GM11168 (cell line): Measurements from ENCODE around the gene MCTP2.
"Not testable (repeated sequence)": the region's sequence is repeated elsewhere in the genome, so short reads cannot be mapped to it uniquely, and the experiment has no call there.

ENCODE experiments used
- in situ Hi-C: fragments of 300-500 bp; cut with MboI; formaldehyde crosslinking; loops from one replicate; pipeline ENCODE4 v1.12.0; 2022; ENCODE audit warnings: low sequenced_read_pairs; ENCODE audit not compliant: unreplicated experiment

MCTP2 gene

DNA sequence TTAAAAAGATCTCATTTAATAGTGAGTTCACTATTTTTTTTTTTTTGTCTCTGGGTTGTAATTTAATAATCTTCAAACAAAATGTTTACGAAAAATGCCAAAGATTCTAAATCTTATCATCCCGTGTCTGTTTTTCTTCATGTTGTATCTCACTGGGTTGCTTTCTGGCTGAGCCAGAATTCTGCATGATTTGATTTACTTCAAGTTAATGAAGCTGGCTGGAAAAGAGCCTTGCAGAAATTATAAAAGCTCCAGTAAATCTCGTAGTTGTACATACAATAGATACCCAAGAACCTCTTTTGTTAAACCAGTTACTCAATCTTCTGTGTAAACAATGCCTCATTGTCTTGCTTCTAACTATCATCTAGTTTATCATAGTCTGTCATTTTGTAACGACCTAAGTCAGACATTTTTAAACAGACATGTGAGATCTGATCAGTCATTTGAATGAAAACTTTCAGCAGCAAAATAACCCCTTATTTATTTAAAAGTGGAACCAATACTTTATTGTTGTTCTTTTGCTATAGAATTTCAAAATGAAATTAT lies 249.0 kb downstream of the MCTP2 start:
- in situ Hi-C loops, result no loop called here

DNA sequence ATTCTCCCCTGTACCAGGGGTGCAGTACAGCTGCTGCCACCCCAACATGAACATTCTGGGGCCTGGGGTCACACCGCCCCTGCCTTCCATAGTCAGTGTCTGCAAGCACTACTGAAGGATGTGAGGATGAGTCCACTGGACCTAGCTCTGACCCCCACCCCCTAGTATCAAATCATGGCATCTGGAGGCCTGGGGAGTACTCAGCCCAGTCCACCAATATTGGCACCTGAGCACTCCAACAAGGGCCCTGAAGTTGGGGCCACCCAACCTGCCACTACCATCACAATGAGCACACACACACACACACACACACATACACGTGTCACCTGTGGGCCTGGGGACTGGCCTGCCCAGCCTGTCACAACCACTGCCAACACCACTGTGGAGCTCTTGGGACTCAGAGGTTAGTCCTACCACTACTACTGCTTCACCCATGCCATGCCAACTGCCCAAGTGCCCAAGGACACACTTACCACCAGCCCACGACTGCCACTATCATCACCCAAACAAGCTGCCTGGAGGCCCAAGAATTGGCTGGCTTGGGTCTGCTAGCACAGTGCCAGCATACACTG lies 253.9 kb downstream of the MCTP2 start:
- in situ Hi-C loops, result no loop called here

DNA sequence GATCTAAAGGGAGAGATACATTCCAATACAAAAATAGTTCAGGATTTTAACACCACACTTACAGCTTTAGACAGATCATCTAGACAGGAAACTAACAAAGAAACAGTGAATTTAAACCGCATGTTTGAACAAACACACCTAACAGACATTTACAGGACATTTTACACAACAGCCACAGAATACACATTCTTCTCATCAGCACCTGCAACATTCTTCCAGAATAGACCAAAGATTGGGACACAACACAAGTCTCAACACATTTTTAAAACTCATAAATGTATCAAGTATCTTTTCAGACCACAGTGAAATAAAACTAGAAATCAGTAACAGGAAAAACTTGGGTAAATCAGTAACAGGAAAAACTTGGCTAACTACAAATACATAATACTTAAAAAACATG lies 256.3 kb downstream of the MCTP2 start:
- in situ Hi-C loops, result no loop called here

DNA sequence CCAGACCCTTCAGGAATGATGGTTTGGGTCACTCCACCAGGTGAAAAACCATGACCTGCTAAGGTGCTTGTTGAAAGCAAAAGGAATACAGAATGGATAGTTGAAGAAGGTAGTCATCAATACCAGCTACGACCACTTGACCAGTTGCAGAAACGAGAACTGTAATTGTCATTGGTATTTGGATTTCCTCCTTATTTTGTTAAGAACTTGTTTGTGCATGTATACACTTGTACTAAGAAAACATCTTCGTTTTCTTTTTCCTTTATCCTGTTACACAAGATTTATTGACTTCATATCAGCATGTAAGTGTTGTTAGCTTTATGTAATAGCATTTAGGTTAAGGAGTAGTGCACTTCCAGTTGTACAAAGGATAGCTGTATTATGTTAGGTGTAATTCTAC lies 261.8 kb downstream of the MCTP2 start:
- in situ Hi-C loops, result no loop called here

DNA sequence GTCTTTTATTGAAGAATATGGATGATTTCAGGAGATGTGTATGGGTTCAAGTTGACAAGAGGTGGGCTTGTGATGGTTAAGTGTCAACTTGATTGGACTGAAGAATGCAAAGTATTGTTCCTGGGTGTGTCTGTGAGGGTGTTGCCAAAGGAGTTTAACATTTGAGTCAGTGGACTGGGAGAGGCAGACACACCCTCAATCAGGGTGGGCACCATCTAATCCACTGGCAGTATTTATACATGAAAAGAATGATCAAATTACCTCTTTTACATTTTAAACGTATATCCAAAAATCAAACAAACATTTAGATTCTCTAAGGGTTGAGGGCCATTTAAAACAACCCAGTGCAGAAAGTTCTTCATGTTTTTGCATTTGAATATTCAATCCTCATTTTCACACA lies 262.2 kb downstream of the MCTP2 start:
- in situ Hi-C loops, result not testable (repeated sequence)

DNA sequence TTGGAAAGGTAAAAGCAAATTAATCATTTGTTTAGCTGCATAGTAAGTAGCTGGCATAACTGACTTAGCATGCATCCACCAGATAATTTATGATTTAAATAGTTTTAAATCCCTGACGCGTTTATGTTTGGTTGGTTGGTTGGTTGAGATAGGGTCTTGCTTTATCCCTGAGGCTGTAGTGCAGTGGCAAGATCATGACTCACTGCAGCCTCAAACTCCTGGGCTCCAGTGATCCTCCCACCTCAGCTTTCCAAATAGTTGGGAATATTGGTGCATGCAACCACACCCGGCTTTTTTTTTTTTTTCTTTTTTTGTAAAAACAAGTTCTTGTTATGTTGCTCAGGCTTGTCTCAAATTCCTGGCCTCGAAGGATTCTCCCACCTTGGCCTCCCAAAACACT lies 263.4 kb downstream of the MCTP2 start:
- in situ Hi-C loops, result no loop called here

DNA sequence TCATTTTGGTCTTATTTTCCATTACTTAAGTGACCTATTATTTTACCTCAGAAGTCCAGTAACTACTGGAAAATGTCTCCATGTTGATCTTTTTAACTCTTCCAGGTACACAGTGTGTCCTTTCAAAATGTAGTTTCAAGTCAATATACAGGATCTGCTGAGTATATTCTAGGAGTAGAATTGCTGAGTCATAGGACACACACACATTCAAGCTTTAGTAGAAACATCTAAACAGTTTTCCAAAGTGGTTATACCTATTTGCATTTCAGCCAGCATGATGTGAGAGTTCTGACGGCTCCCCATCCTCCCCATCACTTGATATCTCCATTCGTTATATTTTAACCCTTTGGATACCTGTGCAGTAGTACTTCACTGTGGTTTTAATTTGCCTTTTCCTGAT lies 271.9 kb downstream of the MCTP2 start:
- in situ Hi-C loops, result no loop called here

DNA sequence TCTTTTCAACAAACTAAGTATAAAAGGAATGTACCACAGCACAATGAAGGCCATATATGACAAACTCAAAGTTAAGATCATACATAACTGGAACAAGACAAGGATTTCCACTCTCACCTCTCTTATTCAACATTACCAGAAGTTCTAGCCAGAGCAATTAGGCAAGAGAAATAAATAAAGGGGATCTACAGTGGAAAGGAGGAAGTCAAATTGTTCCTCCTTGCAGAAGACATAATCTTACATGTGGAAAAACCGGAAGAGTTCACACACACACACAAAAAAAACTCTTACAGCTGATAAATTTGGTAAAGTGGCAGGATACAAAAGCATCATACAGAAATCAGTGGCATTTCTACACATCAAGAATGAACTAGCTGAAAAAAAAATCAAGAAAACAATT lies 277.9 kb downstream of the MCTP2 start:
- in situ Hi-C loops, result no loop called here

DNA sequence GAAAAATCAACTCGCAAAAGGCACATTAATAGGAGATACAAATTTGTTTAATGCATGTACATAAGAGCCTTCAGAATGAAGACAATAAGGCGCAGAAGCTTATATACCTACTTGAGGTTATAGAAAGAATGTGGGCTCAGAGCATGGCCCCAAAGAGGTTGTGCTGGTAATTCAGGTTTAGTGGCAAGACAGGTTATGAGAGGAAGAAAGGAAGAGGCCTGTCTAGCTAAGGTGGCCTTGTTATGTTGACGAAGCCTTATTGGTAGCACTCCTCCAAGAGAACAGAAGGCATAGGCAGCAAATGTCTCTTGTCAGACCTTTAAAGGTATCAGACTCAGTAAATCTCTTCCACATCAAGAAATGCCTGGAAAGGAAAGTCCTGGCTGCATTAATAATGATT lies 290.8 kb downstream of the MCTP2 start:
- in situ Hi-C loops, result no loop called here

DNA sequence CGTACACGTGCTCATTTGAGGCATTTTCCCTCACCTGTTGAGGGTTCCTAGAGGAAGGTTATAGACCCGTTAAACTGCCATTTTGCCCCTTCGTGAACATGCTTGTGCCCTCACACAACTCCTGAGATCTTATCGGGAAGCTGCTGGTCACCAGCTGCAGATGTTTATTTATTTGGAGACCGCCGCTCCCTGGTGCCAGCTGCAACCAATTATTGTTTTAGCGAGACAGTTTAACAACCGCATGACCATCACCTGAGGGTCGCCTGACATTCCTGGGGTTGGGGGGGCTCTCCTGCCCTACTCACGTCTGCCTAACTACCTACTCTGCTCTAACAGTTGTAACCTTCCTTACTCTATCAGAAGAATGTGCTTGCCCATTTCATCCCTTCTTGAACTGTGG lies 292.5 kb downstream of the MCTP2 start:
- in situ Hi-C loops, result no loop called here

DNA sequence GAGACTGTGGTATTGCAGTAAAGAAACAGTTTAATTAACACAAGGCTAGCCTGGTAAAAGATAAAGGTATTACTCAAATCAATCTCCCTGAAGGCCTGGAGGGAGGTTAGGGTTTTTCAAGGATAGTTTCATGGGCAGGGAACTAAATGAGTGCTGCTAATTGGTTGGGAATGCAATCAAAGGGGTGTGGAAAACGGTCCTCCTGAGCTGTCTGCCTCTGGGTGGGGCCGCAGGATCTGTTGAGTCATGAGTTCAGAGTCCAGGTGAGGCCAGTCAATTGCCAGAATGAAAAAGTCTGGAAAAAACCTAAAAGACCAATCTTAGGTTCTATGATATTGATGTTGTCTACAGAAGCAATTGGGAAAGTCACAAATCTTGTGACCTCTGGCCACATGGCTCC lies 293.2 kb downstream of the MCTP2 start:
- in situ Hi-C loops, result no loop called here

DNA sequence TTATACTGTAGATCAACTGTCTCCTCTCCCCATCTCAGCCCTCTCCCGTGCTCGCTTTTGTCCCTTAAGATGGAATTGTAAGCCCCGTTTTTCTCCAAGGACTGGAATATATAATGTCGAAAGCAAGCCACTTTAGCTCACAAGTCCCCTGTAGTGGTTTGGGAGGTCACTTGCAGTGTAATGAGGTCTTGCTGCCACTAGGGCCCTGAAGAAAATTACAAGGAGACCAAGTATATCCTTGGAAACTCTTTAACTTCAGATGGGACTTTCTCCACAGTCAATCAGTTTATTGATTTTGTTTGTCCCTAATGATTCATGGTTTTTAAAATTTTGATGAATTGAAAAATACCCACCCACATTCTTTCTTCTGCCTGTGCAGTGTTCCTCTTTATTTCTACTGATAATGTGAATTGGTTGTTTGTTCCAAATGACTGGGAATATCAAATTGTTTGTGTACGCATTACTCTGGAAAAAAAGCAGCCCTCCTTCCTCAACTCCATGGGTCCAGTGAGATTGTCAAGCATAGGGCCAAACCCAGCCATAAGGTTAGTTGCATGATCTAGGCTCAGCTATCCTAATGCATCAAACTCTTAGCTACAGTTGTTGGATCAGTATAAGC lies 294.8 kb downstream of the MCTP2 start:
- in situ Hi-C loops, result no loop called here

DNA sequence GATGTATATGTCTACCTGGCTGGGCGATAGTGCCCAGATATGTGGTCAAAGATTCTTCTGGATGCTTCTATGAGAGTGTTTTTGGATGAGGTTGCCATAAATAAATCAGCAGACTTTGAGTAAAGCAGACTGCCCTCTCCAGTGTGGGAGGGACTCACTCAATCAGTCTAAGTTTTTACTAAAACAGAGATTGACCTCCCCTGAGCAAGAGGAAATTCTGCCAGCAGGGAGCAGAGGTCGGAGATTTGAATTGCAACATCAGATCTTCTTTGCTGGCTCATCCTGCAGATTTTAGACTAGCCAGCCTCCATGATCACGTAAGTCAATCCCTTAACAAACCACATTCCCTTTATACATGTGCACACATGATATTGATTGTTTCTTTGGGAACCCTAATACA lies 300.9 kb downstream of the MCTP2 start:
- in situ Hi-C loops, result no loop called here
